IPS DF 6.9 (cell line): ENCODE results near the gene GPR84.

Experiments
- DNase-seq: peaks from one replicate; pipeline ENCODE4 v3.0.0-alpha.2; 2013; ENCODE audit warnings: low read depth, low spot score
- H3K27ac ChIP-seq: one replicate; pipeline ENCODE4 v1.5.1; 2013; ENCODE audit warnings: low read length, control low read depth
- H3K27me3 ChIP-seq: 2 replicates; pipeline ENCODE4 v1.6.1; 2013; ENCODE audit warnings: mild to moderate bottlenecking, low read length; ENCODE audit not compliant: control insufficient read depth, insufficient read depth
- H3K36me3 ChIP-seq: 2 replicates; pipeline ENCODE4 v1.6.1; 2013; ENCODE audit warnings: low read length; ENCODE audit not compliant: control insufficient read depth, insufficient read depth
- H3K4me1 ChIP-seq: 2 replicates; pipeline ENCODE4 v1.6.1; 2013; ENCODE audit warnings: low read length; ENCODE audit not compliant: control insufficient read depth, insufficient read depth
- H3K4me3 ChIP-seq: 2 replicates; pipeline ENCODE4 v1.5.1; 2013; ENCODE audit warnings: mild to moderate bottlenecking, low read length
- H3K9me3 ChIP-seq: 2 replicates; pipeline ENCODE4 v1.6.1; 2013; ENCODE audit warnings: low read length, inconsistent platforms; ENCODE audit not compliant: control insufficient read depth, insufficient read depth
- WGBS: extraction: QIAGEN DNeasy Blood & Tissue Kit; methylation state at CpG from one replicate; pipeline ENCODE4 v1.1.7; 2013; ENCODE audit warnings: mixed read lengths, missing lambda C conversion rate; ENCODE audit not compliant: insufficient read length, insufficient coverage; 5-methylcytosine and 5-hydroxymethylcytosine counted together

The GPR84 gene

GRCh38 chr12:54374562-54375258, 10.4 kb upstream of the GPR84 start:
- DNase-seq, result no peak
- Histone ChIP-seq H3K27me3 (no peaks in the 10 kb centered on the region), H3K9me3 (no peaks in the 10 kb centered on the region), H3K4me3 (no peak overlapping the region), H3K4me1 (peaks cover under 1% of the 10 kb centered on the region), H3K36me3 (0 out of 2 replicates have a peak, but pooled peaks cover 4% of the 10 kb centered on the region), H3K27ac (no peak overlapping the region)
- WGBS, result no CpG with 5 or more reads among the region's 2 CpGs

- Histone ChIP-seq H3K27me3 (peaks cover 2% of the 10 kb centered on the region; the same call in 1 of the 2 replicates), H3K27ac (no peak overlapping the region), H3K9me3 (no peaks in the 10 kb centered on the region), H3K4me1 (peaks cover 4% of the 10 kb centered on the region), H3K36me3 (0 out of 2 replicates have a peak, but pooled peaks cover 4% of the 10 kb centered on the region), H3K4me3 (no peak overlapping the region)
- DNase-seq, result no peak
- no CpG with 5 or more reads among the region's 10 CpGs for WGBS
These were observed 9.6 kb upstream of the GPR84 start for GRCh38 chr12:54373649-54374561.

- no peaks in the 10 kb centered on the region for H3K9me3 ChIP-seq
- peaks cover 4% of the 10 kb centered on the region for H3K4me1 ChIP-seq
- no peak overlapping the region for H3K27ac ChIP-seq
- no peak overlapping the region for H3K4me3 ChIP-seq
- DNase-seq, result no peak
- no CpG with 5 or more reads among the region's 8 CpGs for WGBS
- H3K27me3 ChIP-seq, result peaks cover 2% of the 10 kb centered on the region; the same call in 1 of the 2 replicates
- 0 out of 2 replicates have a peak, but pooled peaks cover 4% of the 10 kb centered on the region for H3K36me3 ChIP-seq
These were observed 8.0 kb upstream of the GPR84 start for GRCh38 chr12:54372113-54372806.

GRCh38 chr12:54371328-54372112, 7.2 kb upstream of the GPR84 start:
- no peak overlapping the region for H3K4me3 ChIP-seq
- H3K4me1 ChIP-seq, result peaks cover 4% of the 10 kb centered on the region
- H3K36me3 ChIP-seq, result 0 out of 2 replicates have a peak, but pooled peaks cover 4% of the 10 kb centered on the region
- H3K9me3 ChIP-seq, result no peaks in the 10 kb centered on the region
- H3K27me3 ChIP-seq, result peaks cover 2% of the 10 kb centered on the region; the same call in 1 of the 2 replicates
- DNase-seq, result no peak
- WGBS, result no CpG with 5 or more reads among the region's 5 CpGs
- H3K27ac ChIP-seq, result no peak overlapping the region

GRCh38 chr12:54370171-54370730, 6.0 kb upstream of the GPR84 start:
- peaks cover 2% of the 10 kb centered on the region; the same call in 1 of the 2 replicates for H3K27me3 ChIP-seq
- H3K27ac ChIP-seq, result no peak overlapping the region
- no peaks in the 10 kb centered on the region for H3K9me3 ChIP-seq
- peaks cover 4% of the 10 kb centered on the region for H3K4me1 ChIP-seq
- 0 out of 2 replicates have a peak, but pooled peaks cover 4% of the 10 kb centered on the region for H3K36me3 ChIP-seq
- DNase-seq, result no peak
- peak overlapping the region; percentile 26; the same call in 1 of the 2 replicates for H3K4me3 ChIP-seq
- WGBS, result no CpG with 5 or more reads among the region's 44 CpGs

- Histone ChIP-seq H3K27ac (no peak overlapping the region), H3K27me3 (peaks cover 2% of the 10 kb centered on the region; the same call in 1 of the 2 replicates), H3K4me3 (peak overlapping the region; percentile 12; the same call in 1 of the 2 replicates), H3K4me1 (peaks cover 4% of the 10 kb centered on the region), H3K36me3 (0 out of 2 replicates have a peak, but pooled peaks cover 4% of the 10 kb centered on the region), H3K9me3 (no peaks in the 10 kb centered on the region)
- no peak for DNase-seq
- no CpG with 5 or more reads among the region's 21 CpGs for WGBS
These were observed 5.4 kb upstream of the GPR84 start for GRCh38 chr12:54369597-54370131.

GRCh38 chr12:54368709-54369596, 4.7 kb upstream of the GPR84 start:
- Histone ChIP-seq H3K36me3 (0 out of 2 replicates have a peak, but pooled peaks cover 4% of the 10 kb centered on the region), H3K4me1 (peaks cover 4% of the 10 kb centered on the region), H3K27me3 (peaks cover 2% of the 10 kb centered on the region; the same call in 1 of the 2 replicates), H3K9me3 (no peaks in the 10 kb centered on the region), H3K4me3 (peak overlapping the region; percentile 12; the same call in 1 of the 2 replicates), H3K27ac (no peak overlapping the region)
- DNase-seq, result no peak
- WGBS, result no CpG with 5 or more reads among the region's 40 CpGs

- no CpG with 5 or more reads among the region's 5 CpGs for WGBS
These were observed 3.9 kb upstream of the GPR84 start for GRCh38 chr12:54368025-54368708.

More at GRCh38 chr12:54368025-54368708, 3.9 kb upstream of the GPR84 start:
- 0 out of 2 replicates have a peak, but pooled peaks cover 4% of the 10 kb centered on the region for H3K36me3 ChIP-seq
- H3K9me3 ChIP-seq, result no peaks in the 10 kb centered on the region
- peaks cover 4% of the 10 kb centered on the region for H3K4me1 ChIP-seq
- H3K4me3 ChIP-seq, result no peak overlapping the region
- DNase-seq, result no peak
- H3K27me3 ChIP-seq, result peaks cover 2% of the 10 kb centered on the region; the same call in 1 of the 2 replicates
- no peak overlapping the region for H3K27ac ChIP-seq
